Brain pericyte (primary cell): Measurements from ENCODE around the gene PGP.

Source experiments
- DNase-seq: peaks from one replicate; pipeline ENCODE4 v3.0.0-alpha.2; 2012; ENCODE audit warnings: low read depth, low spot score

Gene PGP

DNA sequence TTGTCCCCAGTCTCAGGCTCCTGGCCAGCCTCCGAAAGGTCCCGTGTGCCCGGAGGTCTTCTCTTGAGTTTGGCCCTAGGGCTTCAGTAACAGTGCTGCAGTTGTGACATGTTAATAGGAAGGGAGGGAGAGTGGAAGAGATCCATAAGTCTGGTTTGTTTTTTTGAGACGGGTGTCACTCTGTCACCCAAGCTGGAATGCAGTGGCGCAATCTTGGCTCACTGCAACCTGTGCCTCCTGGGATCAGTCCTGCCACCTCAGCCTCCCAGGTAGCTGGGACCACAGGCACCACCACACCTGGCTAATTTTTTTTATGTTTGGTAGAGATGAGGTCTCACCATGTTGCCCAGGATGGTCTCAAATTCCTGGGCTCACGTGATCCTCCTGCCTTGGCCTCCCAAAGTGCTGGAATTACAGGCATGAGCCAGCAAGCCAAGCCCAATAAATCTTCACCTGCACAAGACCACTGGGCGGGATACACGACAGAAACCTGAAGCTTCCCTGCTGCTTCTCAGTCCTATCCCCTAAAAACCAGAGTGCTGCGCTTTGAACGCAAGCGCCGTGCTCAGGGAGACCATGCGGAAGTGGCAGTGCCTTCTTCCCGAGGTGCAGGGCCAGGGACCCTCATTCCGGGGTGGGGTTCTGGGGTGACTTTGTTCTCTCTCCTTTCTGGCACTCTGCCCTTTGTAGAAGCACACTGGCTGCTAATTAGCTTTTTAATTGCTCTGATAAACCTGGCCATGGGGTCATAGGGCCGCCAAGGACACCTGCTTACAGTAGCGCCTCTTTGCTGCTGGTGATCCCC is 48.2 kb downstream of the PGP start:
- DNase-seq: no peak

GRCh38 chr16:2165861-2166260 is 48.8 kb downstream of the PGP start:
- DNase-seq: no peak

- no peak for DNase-seq
Observed at GRCh38 chr16:2163211-2163881, 51.3 kb downstream of the PGP start.

DNA sequence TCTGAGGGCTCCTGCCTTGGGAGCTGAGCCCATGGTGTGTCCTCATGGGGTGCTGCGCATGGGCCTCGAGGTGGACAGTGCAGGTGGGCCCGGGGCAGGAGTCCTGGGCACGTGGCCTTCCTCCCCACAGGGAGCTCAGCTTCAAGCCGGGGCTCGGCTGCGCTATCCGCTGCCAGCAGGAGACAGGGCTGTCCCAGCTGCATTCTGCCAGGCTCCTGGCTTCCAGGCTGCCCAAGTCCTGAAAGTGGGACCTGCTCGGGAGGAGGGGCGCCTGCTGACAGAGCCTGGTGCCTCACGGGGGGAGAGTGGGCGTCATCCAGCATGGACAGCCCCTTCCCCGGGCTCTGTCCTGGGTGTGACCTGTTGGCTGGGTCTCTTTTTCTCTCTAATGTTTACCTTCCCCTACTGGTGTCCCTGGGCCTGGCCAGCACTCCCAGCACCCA is 51.9 kb downstream of the PGP start:
- no peak for DNase-seq

DNA sequence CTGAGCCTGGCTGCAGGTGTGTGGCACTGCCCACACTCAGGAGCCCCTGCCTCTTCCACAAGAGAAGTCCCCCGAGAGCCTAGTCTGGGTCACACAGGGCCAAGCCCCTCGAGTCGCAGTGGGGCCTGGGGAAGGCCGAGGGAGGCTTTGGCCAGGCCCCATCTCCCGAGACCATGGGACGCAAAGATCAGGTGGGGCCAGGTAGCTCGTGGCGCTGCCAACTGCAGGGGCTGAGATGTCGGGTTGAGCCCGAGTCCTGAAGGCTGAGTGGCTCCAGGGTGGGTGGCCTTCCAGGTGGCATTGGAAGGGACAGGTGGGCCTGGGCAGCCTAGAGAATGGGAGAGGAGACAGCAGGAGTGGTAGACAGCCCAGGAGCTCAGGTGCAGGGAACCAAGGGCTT is 52.7 kb downstream of the PGP start:
- no peak for DNase-seq
